Gastroesophageal sphincter (tissue), 3 donors: ENCODE data around the gene SHANK2.

Source experiments
- EP300 ChIP-seq: sonication (generic); formaldehyde crosslinking; IDR thresholded peaks from one replicate; pipeline ENCODE4 v1.6.1; 2017; ENCODE audit warnings: antibody characterized with exemption, mild to moderate bottlenecking
- POLR2A ChIP-seq, 2 donors: fragments of 450-650 bp; IDR thresholded peaks; one replicate each; pipeline ENCODE4 v1.6.1; 2017; ENCODE audit warnings: antibody characterized with exemption in 2 of 2, mild to moderate bottlenecking in 2 of 2, moderate library complexity in 1 of 2
- POLR2AphosphoS5 ChIP-seq: sonication (generic); formaldehyde crosslinking; IDR thresholded peaks from one replicate; pipeline ENCODE4 v1.6.1; 2017; ENCODE audit warnings: antibody characterized with exemption
- TF ChIP-seq, protein P1 (sequence below), 4 experiments: fragments of 200-600 bp in 2 of 4; fragments of 450-650 bp in 2 of 4; sonication (generic) in 1 of 4; IDR thresholded peaks; one replicate each; pipeline ENCODE4 v1.5.1; 2017 to 2019; ENCODE audit warnings: antibody characterized with exemption in 4 of 4, mild to moderate bottlenecking in 2 of 4, moderate library complexity in 2 of 4

DNA sequence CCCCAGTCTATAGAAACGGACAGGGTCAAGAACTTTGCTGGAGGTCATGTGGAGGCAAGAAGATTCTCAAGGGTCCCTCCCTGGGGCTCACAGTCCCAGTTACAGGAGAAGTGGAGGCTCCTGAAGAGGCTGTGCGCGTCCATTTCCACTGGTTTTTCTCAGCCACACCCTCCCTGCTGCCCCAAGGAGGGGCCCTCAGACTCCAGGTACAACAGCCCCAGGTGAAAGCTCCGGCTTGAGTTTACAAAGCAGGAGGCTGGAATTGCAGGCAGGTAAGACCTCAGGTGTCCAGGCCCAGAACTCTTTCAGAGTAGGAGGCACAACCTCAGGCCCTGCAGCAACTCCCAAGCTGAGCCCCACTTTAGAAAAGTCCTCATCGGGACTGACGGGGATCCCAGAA, 3.1 kb downstream of the SHANK2 start:
- TF ChIP-seq POLR2AphosphoS5 (no peak), POLR2A (IDR thresholded peaks at IDR 0.05) (no peak), EP300 (no peak)
- TF ChIP-seq, protein P1, sequence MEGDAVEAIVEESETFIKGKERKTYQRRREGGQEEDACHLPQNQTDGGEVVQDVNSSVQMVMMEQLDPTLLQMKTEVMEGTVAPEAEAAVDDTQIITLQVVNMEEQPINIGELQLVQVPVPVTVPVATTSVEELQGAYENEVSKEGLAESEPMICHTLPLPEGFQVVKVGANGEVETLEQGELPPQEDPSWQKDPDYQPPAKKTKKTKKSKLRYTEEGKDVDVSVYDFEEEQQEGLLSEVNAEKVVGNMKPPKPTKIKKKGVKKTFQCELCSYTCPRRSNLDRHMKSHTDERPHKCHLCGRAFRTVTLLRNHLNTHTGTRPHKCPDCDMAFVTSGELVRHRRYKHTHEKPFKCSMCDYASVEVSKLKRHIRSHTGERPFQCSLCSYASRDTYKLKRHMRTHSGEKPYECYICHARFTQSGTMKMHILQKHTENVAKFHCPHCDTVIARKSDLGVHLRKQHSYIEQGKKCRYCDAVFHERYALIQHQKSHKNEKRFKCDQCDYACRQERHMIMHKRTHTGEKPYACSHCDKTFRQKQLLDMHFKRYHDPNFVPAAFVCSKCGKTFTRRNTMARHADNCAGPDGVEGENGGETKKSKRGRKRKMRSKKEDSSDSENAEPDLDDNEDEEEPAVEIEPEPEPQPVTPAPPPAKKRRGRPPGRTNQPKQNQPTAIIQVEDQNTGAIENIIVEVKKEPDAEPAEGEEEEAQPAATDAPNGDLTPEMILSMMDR (IDR thresholded peaks at IDR 0.05) = no peak
